K562 (cell line): ENCODE data around the gene TYW1B. TPM values are rescaled to one million over a fixed set of nuclear protein-coding genes. Genes with fewer than 3 reads are reported as not detected.
"Not testable (repeated sequence)": the region's sequence is repeated elsewhere in the genome, so short reads cannot be mapped to it uniquely, and the experiment has no call there.

ENCODE experiments used
- ATAC-seq: fragments of 200-7000 bp; cut with Tn5 transposase; 3 replicates; pipeline ENCODE4 v1.9.1; 2020; ENCODE audit warnings: moderate library complexity
- BruUV-seq: library from RNA; stranded (reverse); fragments of 400-500 nt; replicated peaks from 2 replicates; lab custom pipeline; 2021; lab: Mats Ljungman, UMichigan
- CTCF ChIA-PET: fragments of 300-600 bp; formaldehyde crosslinking; extraction: SDS; loops from one replicate; lab custom pipeline; 2021; ENCODE audit warnings: low intra/inter-chr PET ratio; lab: Yijun Ruan, JAX
- POLR2A ChIA-PET: fragments of 300-600, 350-650 bp; sonication (Branson Sonifier 250); formaldehyde crosslinking; extraction: SDS; loops from one replicate; lab custom pipeline; 2021; ENCODE audit warnings: antibody characterized with exemption, inconsistent platforms; lab: Yijun Ruan, JAX
- DNase-seq, 4 experiments: peaks; one replicate each; pipeline versions ENCODE4 v3.0.0 to v3.0.0-alpha.2; 2011 to 2018; ENCODE audit warnings: low spot score in 3 of 4, mixed read lengths in 3 of 4; ENCODE audit errors: extremely low read depth in 1 of 4
- FAIRE-seq: peaks from 2 replicates; lab custom pipeline; 2011; peaks lifted over from hg19 to GRCh38; lab: Jason Lieb, UNC
- H2AFZ ChIP-seq: 2 replicates; pipeline ENCODE4 v1.6.0; 2011; ENCODE audit warnings: low read depth, low read length, control low read depth, inconsistent platforms
- H3K27ac ChIP-seq: fragments of 200-600 bp; 3 replicates; pipeline ENCODE4 v1.8.0; 2011; ENCODE audit warnings: low read depth, mild to moderate bottlenecking, control low read depth, inconsistent platforms, low read length, moderate library complexity, mixed read lengths; ENCODE audit errors: extremely low read depth
- H3K27me3 ChIP-seq, 2 experiments: fragments of 300-600 bp in 1 of 2; 2 replicates in 1 of 2; 3 replicates in 1 of 2; pipeline versions ENCODE4 v1.6.0 to v1.8.0; 2011; ENCODE audit warnings: inconsistent platforms in 2 of 2, low read length in 2 of 2, mild to moderate bottlenecking in 1 of 2, mixed read lengths in 1 of 2, moderate library complexity in 1 of 2; ENCODE audit not compliant: control insufficient read depth in 2 of 2, insufficient read depth in 2 of 2
- H3K36me3 ChIP-seq: fragments of 300-600 bp; 3 replicates; pipeline ENCODE4 v1.8.0; 2011; ENCODE audit warnings: mild to moderate bottlenecking, low read length, inconsistent platforms; ENCODE audit not compliant: control insufficient read depth, insufficient read depth
- H3K4me1 ChIP-seq, 2 experiments: fragments of 200-600 bp in 1 of 2; replicated peaks in 1 of 2; 2 replicates in 1 of 2; 3 replicates in 1 of 2; pipeline versions ENCODE4 v1.5.1 to v1.8.0; 2011; ENCODE audit warnings: inconsistent platforms in 2 of 2, low read length in 2 of 2, mild to moderate bottlenecking in 1 of 2, mixed read lengths in 1 of 2, moderate library complexity in 1 of 2; ENCODE audit not compliant: control insufficient read depth in 2 of 2, insufficient read depth in 2 of 2
- H3K4me2 ChIP-seq: 2 replicates; pipeline ENCODE4 v1.6.1; 2011; ENCODE audit warnings: low read length, control low read depth, inconsistent platforms, mixed read lengths; ENCODE audit not compliant: insufficient read depth
- H3K4me3 ChIP-seq: fragments of 200-600 bp; sonication (generic), shearing (Covaris generic); 2 replicates; pipeline ENCODE4 v1.5.1; 2016; ENCODE audit warnings: control low read depth, inconsistent platforms
- H3K79me2 ChIP-seq: fragments of 200-600 bp; 3 replicates; pipeline ENCODE4 v1.8.0; 2011; ENCODE audit warnings: low read length, inconsistent platforms; ENCODE audit not compliant: control insufficient read depth, insufficient read depth
- H3K9ac ChIP-seq, 2 experiments: 2 replicates each; pipeline versions ENCODE4 v1.6.0 to v1.6.1; 2011; ENCODE audit warnings: low read depth in 2 of 2, low read length in 2 of 2, control low read depth in 1 of 2, inconsistent platforms in 1 of 2, mild to moderate bottlenecking in 1 of 2, mixed read lengths in 1 of 2; ENCODE audit not compliant: insufficient read depth in 1 of 2
- H3K9me1 ChIP-seq: one replicate; pipeline ENCODE4 v1.6.0; 2011; ENCODE audit warnings: inconsistent platforms, mild to moderate bottlenecking, low read length, moderate library complexity; ENCODE audit not compliant: control insufficient read depth, insufficient read depth
- H3K9me3 ChIP-seq: replicated peaks from 2 replicates; pipeline ENCODE4 v1.5.1; 2011; ENCODE audit warnings: low read depth, low read length, inconsistent platforms; ENCODE audit not compliant: control insufficient read depth, insufficient read depth
- H4K20me1 ChIP-seq: replicated peaks from 2 replicates; pipeline ENCODE4 v1.6.1; 2011; ENCODE audit warnings: low read length, inconsistent platforms, mixed read lengths; ENCODE audit not compliant: control insufficient read depth, insufficient read depth
- CBX1 ChIP-seq: sonication (generic); IDR thresholded peaks from 2 replicates; pipeline ENCODE4 v1.6.1; 2016; ENCODE audit warnings: antibody characterized with exemption, low read depth, mild to moderate bottlenecking
- CBX3 ChIP-seq, 2 experiments: IDR thresholded peaks; 1 replicate in 1 of 2; 2 replicates in 1 of 2; pipeline ENCODE4 v1.6.1; 2012; ENCODE audit warnings: inconsistent platforms in 2 of 2, low read length in 2 of 2, borderline replicate concordance in 1 of 2, control low read depth in 1 of 2
- CBX5 ChIP-seq: IDR thresholded peaks from 2 replicates; pipeline ENCODE4 v1.6.1; 2014; ENCODE audit warnings: low read depth, borderline replicate concordance
- TRIM28 ChIP-seq: fragments of 450-650 bp; IDR thresholded peaks from 2 replicates; pipeline ENCODE4 v1.6.1; 2017
- ZNF280A ChIP-seq: fragments of 450-650 bp; IDR thresholded peaks from 2 replicates; pipeline ENCODE4 v1.6.1; 2018; ENCODE audit warnings: mild to moderate bottlenecking, low read depth; ENCODE audit not compliant: partially characterized antibody
- WGBS: fragments of 100-300 bp; shearing (Covaris generic); methylation state at CpG from one replicate; pipeline ENCODE4 v1.1.6; 2016; ENCODE audit warnings: low coverage, mixed read lengths; ENCODE audit not compliant: insufficient coverage; ENCODE audit errors: missing lambda C conversion rate; 5-methylcytosine and 5-hydroxymethylcytosine counted together
- in situ Hi-C: fragments of 300-500 bp; cut with MboI; formaldehyde crosslinking; loops from 4 replicates; pipeline ENCODE4 v1.15.0; 2018; ENCODE audit warnings: inconsistent platforms, mixed read lengths
- intact Hi-C: fragments of 100-400 bp; cut with micrococcal nuclease; formaldehyde crosslinking; loops from 2 replicates; pipeline ENCODE4 v1.14.2; 2022
- polyA plus RNA-seq, 8 experiments: library from polyadenylated mRNA; depleted of rRNA in 4 of 8; stranded (reverse) in 5 of 8; unstranded in 3 of 8; fragments of >200 nt; fragmentation: Nextera tagmentation in 2 of 8; fragmentation: Illumina TruSeq in 1 of 8; extraction: Ambion mirVana in 2 of 8; extraction: Trizol in 1 of 8; gene quantifications; 2 replicates each; pipeline versions ENCODE4 v1.2.1 to v1.2.3, GENCODE V29; 2011 to 2014; ENCODE audit warnings: inconsistent platforms in 1 of 8, missing spikeins in 1 of 8
- total RNA-seq, 7 experiments: library from RNA; depleted of rRNA in 6 of 7; stranded (reverse); fragments of >200 nt in 6 of 7; fragmentation: Illumina TruSeq in 2 of 7; extraction: Trizol in 2 of 7; gene quantifications; 2 replicates each; pipeline versions ENCODE4 v1.2.1 to v1.2.3, GENCODE V29; 2011 to 2021; ENCODE audit warnings: low replicate concordance in 1 of 7

TYW1B gene
- total and polyA plus RNA-seq, 9 of the 15 experiments (the other 6 are each of a cell fraction or from before 2014, with no cell fraction given): 5.8 to 14.7 (median 9.8) TPM

- DNase-seq, H3K4me1 ChIP-seq, H3K9me1 ChIP-seq, H3K27me3 ChIP-seq, BruUV-seq, intact Hi-C loops, H4K20me1 ChIP-seq, H2AFZ ChIP-seq, FAIRE-seq, POLR2A ChIA-PET, H3K9ac ChIP-seq, ATAC-seq, H3K4me3 ChIP-seq, H3K79me2 ChIP-seq, CTCF ChIA-PET, H3K4me2 ChIP-seq, H3K27ac ChIP-seq, H3K36me3 ChIP-seq, in situ Hi-C loops: not testable (repeated sequence)
- H3K9me3 ChIP-seq: peaks cover 10% of the 10 kb centered on the region
- WGBS: 74% methylated on average over 3 of the region's 4 CpGs
- peak; percentile 96 for TF ChIP-seq ZNF280A
- peak in 1 of 2 experiments; percentile 97; a peak in 2 of 3 replicates for TF ChIP-seq CBX3 (IDR thresholded peaks at IDR 0.05; ENCODE audit: borderline replicate concordance in 1 of 2, low read length in 2 of 2)
- TF ChIP-seq CBX5: 0 out of 2 replicates have a peak, but pooled peaks have one; percentile 60
- peak; percentile 92 for TF ChIP-seq TRIM28
- TF ChIP-seq CBX1: peak; percentile 41; the same call in 1 of the 2 replicates
Measured at GRCh38 chr7:72735855-72736254, 92.1 kb downstream of the TYW1B start.
